H9 (cell line): Measurements from ENCODE around the gene SH3RF3. TPM values are rescaled to one million over a fixed set of nuclear protein-coding genes. Genes with fewer than 3 reads are reported as not detected.

ENCODE experiments used
- DNase-seq: peaks from one replicate; pipeline ENCODE4 v3.0.0-alpha.2; 2017
- H2AFZ ChIP-seq: one replicate; pipeline ENCODE4 v1.6.1; 2013; ENCODE audit warnings: mild to moderate bottlenecking, low read length, control low read depth, moderate library complexity
- H2AK5ac ChIP-seq: 2 replicates; pipeline ENCODE4 v1.6.1; 2013; ENCODE audit warnings: low read length, control low read depth, mixed read lengths; ENCODE audit not compliant: insufficient read length
- H2BK120ac ChIP-seq: one replicate; pipeline ENCODE4 v1.6.1; 2013; ENCODE audit warnings: low read depth, mild to moderate bottlenecking, low read length, control low read depth, inconsistent platforms; ENCODE audit not compliant: poor library complexity, severe bottlenecking
- H2BK12ac ChIP-seq: 2 replicates; pipeline ENCODE4 v1.6.1; 2013; ENCODE audit warnings: low read length, control low read depth, mixed read lengths, low read depth; ENCODE audit not compliant: insufficient read length
- H2BK15ac ChIP-seq: 2 replicates; pipeline ENCODE4 v1.6.1; 2013; ENCODE audit warnings: low read depth, low read length, control low read depth
- H2BK20ac ChIP-seq: one replicate; pipeline ENCODE4 v1.6.1; 2013; ENCODE audit warnings: low read depth, mild to moderate bottlenecking, low read length, control low read depth, inconsistent platforms; ENCODE audit not compliant: poor library complexity, severe bottlenecking
- H2BK5ac ChIP-seq: 2 replicates; pipeline ENCODE4 v1.6.1; 2013; ENCODE audit warnings: low read length, control low read depth, mixed read lengths; ENCODE audit not compliant: insufficient read length
- H3K14ac ChIP-seq: 2 replicates; pipeline ENCODE4 v1.6.1; 2013; ENCODE audit warnings: low read length, control low read depth; ENCODE audit not compliant: insufficient read depth
- H3K18ac ChIP-seq: 2 replicates; pipeline ENCODE4 v1.6.1; 2013; ENCODE audit warnings: low read depth, mild to moderate bottlenecking, mixed read lengths, low read length, control low read depth; ENCODE audit not compliant: insufficient read length
- H3K23ac ChIP-seq: 2 replicates; pipeline ENCODE4 v1.6.1; 2013; ENCODE audit warnings: low read length, control low read depth, mixed read lengths, low read depth; ENCODE audit not compliant: insufficient read length
- H3K23me2 ChIP-seq: 2 replicates; pipeline ENCODE4 v1.6.1; 2013; ENCODE audit warnings: low read depth, mild to moderate bottlenecking, mixed read lengths, low read length, control low read depth; ENCODE audit not compliant: insufficient read length, poor library complexity, severe bottlenecking
- H3K27ac ChIP-seq: 2 replicates; pipeline ENCODE4 v1.5.1; 2013; ENCODE audit warnings: low read length, control low read depth, mixed read lengths, low read depth; ENCODE audit not compliant: insufficient read length
- H3K27me3 ChIP-seq: 2 replicates; pipeline ENCODE4 v1.6.1; 2013; ENCODE audit warnings: low read length, control low read depth, inconsistent platforms; ENCODE audit not compliant: insufficient read depth
- H3K4ac ChIP-seq: 2 replicates; pipeline ENCODE4 v1.6.1; 2013; ENCODE audit warnings: low read depth, mild to moderate bottlenecking, control low read depth, inconsistent platforms, low read length, moderate library complexity
- H3K4me1 ChIP-seq: 2 replicates; pipeline ENCODE4 v1.6.1; 2013; ENCODE audit warnings: low read length, control low read depth, inconsistent platforms; ENCODE audit not compliant: insufficient read depth
- H3K4me2 ChIP-seq: 2 replicates; pipeline ENCODE4 v1.6.1; 2013; ENCODE audit warnings: low read length, control low read depth, mixed read lengths; ENCODE audit not compliant: insufficient read length, insufficient read depth
- H3K56ac ChIP-seq: 2 replicates; pipeline ENCODE4 v1.6.1; 2013; ENCODE audit warnings: low read depth, mild to moderate bottlenecking, mixed read lengths, low read length, control low read depth; ENCODE audit not compliant: insufficient read length
- H3K79me1 ChIP-seq: 2 replicates; pipeline ENCODE4 v1.6.1; 2013; ENCODE audit warnings: low read depth, mild to moderate bottlenecking, moderate library complexity, low read length, control low read depth, inconsistent platforms; ENCODE audit not compliant: insufficient read depth, poor library complexity, severe bottlenecking
- H3K79me2 ChIP-seq: 2 replicates; pipeline ENCODE4 v1.6.1; 2013; ENCODE audit warnings: low read length, control low read depth, inconsistent platforms; ENCODE audit not compliant: insufficient read depth
- H3K9ac ChIP-seq: 2 replicates; pipeline ENCODE4 v1.6.1; 2013; ENCODE audit warnings: low read length, control low read depth, mixed read lengths; ENCODE audit not compliant: insufficient read length; ENCODE audit errors: extremely low read depth
- H3K9me3 ChIP-seq: one replicate; pipeline ENCODE4 v1.6.1; 2013; ENCODE audit warnings: low read depth, low read length, inconsistent platforms; ENCODE audit not compliant: control insufficient read depth
- H3T11ph ChIP-seq: one replicate; pipeline ENCODE4 v1.6.1; 2013; ENCODE audit warnings: mild to moderate bottlenecking, low read length, control low read depth, inconsistent platforms
- H4K20me1 ChIP-seq: one replicate; pipeline ENCODE4 v1.6.1; 2013; ENCODE audit not compliant: control insufficient read depth, insufficient read length, insufficient read depth
- H4K5ac ChIP-seq: 2 replicates; pipeline ENCODE4 v1.6.1; 2013; ENCODE audit warnings: low read depth, mild to moderate bottlenecking, mixed read lengths, low read length, control low read depth; ENCODE audit not compliant: insufficient read length
- H4K8ac ChIP-seq: replicated peaks from 2 replicates; pipeline ENCODE4 v1.6.1; 2013; ENCODE audit warnings: low read length, control low read depth, mixed read lengths, low read depth; ENCODE audit not compliant: insufficient read length
- H4K91ac ChIP-seq: 2 replicates; pipeline ENCODE4 v1.6.1; 2013; ENCODE audit warnings: low read depth, mild to moderate bottlenecking, moderate library complexity, mixed read lengths, low read length, control low read depth; ENCODE audit not compliant: insufficient read length
- H3K27ac Mint-ChIP-seq, 3 experiments: 2 replicates in 2 of 3; 3 replicates in 1 of 3; pipeline ENCODE4 v1.8.0; 2020 to 2021; ENCODE audit warnings: mixed read lengths in 3 of 3, mild to moderate bottlenecking in 1 of 3, moderate library complexity in 1 of 3
- H3K27me3 Mint-ChIP-seq: 2 replicates; pipeline ENCODE4 v1.8.0; 2021; ENCODE audit warnings: low read depth, mild to moderate bottlenecking, moderate library complexity, mixed read lengths
- H3K36me3 Mint-ChIP-seq, 3 experiments: 2 replicates in 2 of 3; 3 replicates in 1 of 3; pipeline ENCODE4 v1.8.0; 2020 to 2021; ENCODE audit warnings: low read depth in 3 of 3, mixed read lengths in 3 of 3; ENCODE audit not compliant: insufficient read depth in 1 of 3
- H3K4me1 Mint-ChIP-seq, 2 experiments: 2 replicates each; pipeline ENCODE4 v1.8.0; 2020; ENCODE audit warnings: mixed read lengths in 2 of 2
- H3K4me3 Mint-ChIP-seq, 2 experiments: 2 replicates in 1 of 2; 3 replicates in 1 of 2; pipeline ENCODE4 v1.8.0; 2020 to 2021; ENCODE audit warnings: mild to moderate bottlenecking in 2 of 2, mixed read lengths in 2 of 2, moderate library complexity in 1 of 2
- H3K9me3 Mint-ChIP-seq, 2 experiments: 2 replicates in 1 of 2; 3 replicates in 1 of 2; pipeline ENCODE4 v1.8.0; 2020; ENCODE audit warnings: mild to moderate bottlenecking in 2 of 2, mixed read lengths in 2 of 2, moderate library complexity in 1 of 2
- WGBS: extraction: QIAGEN DNeasy Blood & Tissue Kit; methylation state at CpG from one replicate; pipeline ENCODE4 v1.1.7; 2013; ENCODE audit warnings: missing lambda C conversion rate, low lambda C conversion rate, mixed read lengths; ENCODE audit not compliant: insufficient read length; ENCODE audit errors: extremely low coverage; 5-methylcytosine and 5-hydroxymethylcytosine counted together
- total RNA-seq: library from RNA; stranded (reverse); gene quantifications from 2 replicates; pipeline ENCODE4 v1.2.1, GENCODE V29; 2021
- TF ChIP-seq, protein P1 (sequence below): fragments of 200-600 bp; sonication (generic); conservative IDR thresholded peaks from 3 replicates; pipeline ENCODE4 v1.8.0; 2021; ENCODE audit warnings: antibody characterized with exemption, mild to moderate bottlenecking

SH3RF3 gene
- total RNA-seq, 1 experiment from 2014 or later, result 0.46 TPM

DNA sequence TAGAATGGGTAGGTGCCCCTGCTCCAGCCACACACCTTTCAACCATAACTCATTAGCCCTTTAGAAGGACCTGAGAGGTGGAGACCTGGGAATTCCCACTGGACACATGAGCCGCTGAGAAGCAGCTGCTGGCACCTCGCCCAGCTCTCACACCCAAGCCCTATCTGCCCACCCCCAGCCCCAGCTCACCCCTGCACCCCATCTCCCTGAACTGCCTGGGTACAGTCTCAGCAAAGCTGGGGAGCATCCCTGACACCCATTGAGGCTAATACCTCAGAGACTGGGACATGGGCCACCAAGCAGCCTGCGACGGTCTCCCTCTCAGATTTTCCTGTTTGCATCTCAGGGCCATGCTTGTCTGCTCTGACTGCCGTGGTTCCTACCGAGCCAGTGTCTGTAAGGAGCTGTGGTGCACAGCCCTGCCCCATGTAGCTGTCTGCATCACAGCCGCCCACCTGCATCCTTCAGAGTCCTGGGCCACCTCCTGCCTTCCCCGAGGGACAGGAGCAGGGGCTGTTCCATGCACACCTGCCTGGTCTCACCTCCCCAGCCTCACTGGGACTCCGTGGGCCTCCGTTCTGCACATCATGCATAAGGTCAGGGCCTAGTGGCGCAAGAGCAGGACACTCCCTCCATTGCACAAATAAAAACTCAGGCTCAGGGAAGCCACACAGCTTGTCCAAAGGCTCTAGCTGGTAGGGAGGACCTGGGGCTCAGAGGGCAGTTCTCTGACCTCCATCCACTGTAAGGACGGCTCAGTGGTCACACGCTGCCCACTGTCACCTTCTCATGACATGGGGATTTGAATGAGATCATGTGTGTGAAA lies 394.7 kb downstream of the SH3RF3 start:
- H2BK120ac ChIP-seq, result no peak overlapping the region
- H2BK12ac ChIP-seq, result no peak overlapping the region
- H3K56ac ChIP-seq, result no peak overlapping the region
- no peak overlapping the region for H2AFZ ChIP-seq
- Mint-ChIP-seq H3K27ac (no peak overlapping the region), H3K4me3 (no peak overlapping the region), H3K4me1 (no peaks in the 10 kb centered on the region), H3K27me3 (no peaks in the 10 kb centered on the region), H3K36me3 (no peaks in the 10 kb centered on the region), H3K9me3 (no peaks in the 10 kb centered on the region)
- H4K8ac ChIP-seq, result no peak overlapping the region
- no peaks in the 10 kb centered on the region for H3K79me2 ChIP-seq
- no peak overlapping the region for H2BK20ac ChIP-seq
- H3T11ph ChIP-seq, result no peak overlapping the region
- H3K23me2 ChIP-seq, result no peaks in the 10 kb centered on the region
- TF ChIP-seq, protein P1, sequence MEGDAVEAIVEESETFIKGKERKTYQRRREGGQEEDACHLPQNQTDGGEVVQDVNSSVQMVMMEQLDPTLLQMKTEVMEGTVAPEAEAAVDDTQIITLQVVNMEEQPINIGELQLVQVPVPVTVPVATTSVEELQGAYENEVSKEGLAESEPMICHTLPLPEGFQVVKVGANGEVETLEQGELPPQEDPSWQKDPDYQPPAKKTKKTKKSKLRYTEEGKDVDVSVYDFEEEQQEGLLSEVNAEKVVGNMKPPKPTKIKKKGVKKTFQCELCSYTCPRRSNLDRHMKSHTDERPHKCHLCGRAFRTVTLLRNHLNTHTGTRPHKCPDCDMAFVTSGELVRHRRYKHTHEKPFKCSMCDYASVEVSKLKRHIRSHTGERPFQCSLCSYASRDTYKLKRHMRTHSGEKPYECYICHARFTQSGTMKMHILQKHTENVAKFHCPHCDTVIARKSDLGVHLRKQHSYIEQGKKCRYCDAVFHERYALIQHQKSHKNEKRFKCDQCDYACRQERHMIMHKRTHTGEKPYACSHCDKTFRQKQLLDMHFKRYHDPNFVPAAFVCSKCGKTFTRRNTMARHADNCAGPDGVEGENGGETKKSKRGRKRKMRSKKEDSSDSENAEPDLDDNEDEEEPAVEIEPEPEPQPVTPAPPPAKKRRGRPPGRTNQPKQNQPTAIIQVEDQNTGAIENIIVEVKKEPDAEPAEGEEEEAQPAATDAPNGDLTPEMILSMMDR, result no peak
- no peak overlapping the region for H3K14ac ChIP-seq
- no peak overlapping the region for H2AK5ac ChIP-seq
- H3K9ac ChIP-seq, result no peak overlapping the region
- H3K4me2 ChIP-seq, result no peak overlapping the region
- no peak overlapping the region for H3K18ac ChIP-seq
- WGBS, result no CpG with 5 or more reads among the region's 13 CpGs
- no peak overlapping the region for H4K91ac ChIP-seq
- H3K79me1 ChIP-seq, result no peaks in the 10 kb centered on the region
- no peak overlapping the region for H3K4ac ChIP-seq
- no peak overlapping the region for H2BK15ac ChIP-seq
- H4K5ac ChIP-seq, result no peak overlapping the region
- H4K20me1 ChIP-seq, result no peaks in the 10 kb centered on the region
- no peaks in the 10 kb centered on the region for H3K9me3 ChIP-seq
- no peaks in the 10 kb centered on the region for H3K27me3 ChIP-seq
- H3K23ac ChIP-seq, result no peak overlapping the region
- no peak overlapping the region for H2BK5ac ChIP-seq
- no peak for DNase-seq
- no peaks in the 10 kb centered on the region for H3K4me1 ChIP-seq
- H3K27ac ChIP-seq, result no peak overlapping the region
